CD4-positive, alpha-beta T cell treated with Interleukin-4 for 4 hours (primary cell): ENCODE measurements around the gene CASP10.

ENCODE experiments used
- DNase-seq: peaks from one replicate; pipeline ENCODE4 v3.0.0-alpha.2; 2020

CASP10 gene

GRCh38 chr2:201199847-201200246, 16.9 kb downstream of the CASP10 start:
- DNase-seq, result no peak

GRCh38 chr2:201200345-201200744, 17.4 kb downstream of the CASP10 start:
- no peak for DNase-seq

DNA sequence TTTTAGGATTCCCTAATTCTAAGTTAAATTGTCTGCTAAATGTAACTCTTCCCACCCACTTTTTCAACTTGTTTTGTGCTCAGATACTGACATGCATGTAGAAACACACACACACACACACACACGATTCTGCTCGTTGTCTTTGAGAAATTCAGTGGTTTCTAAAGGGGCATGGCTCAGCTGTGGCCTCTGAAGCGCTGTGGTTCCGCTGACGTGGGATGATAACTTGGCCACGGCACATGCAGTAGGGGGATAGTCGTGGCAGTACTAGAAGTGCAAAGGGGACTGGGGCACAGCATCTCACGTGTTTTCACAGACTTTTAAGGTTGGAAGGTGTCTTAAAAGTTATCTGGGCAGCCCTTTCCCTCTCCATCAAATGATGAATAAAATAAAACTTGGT, 18.4 kb downstream of the CASP10 start:
- DNase-seq, result no peak

GRCh38 chr2:201203916-201204654, 21.1 kb downstream of the CASP10 start:
- DNase-seq, result no peak

DNA sequence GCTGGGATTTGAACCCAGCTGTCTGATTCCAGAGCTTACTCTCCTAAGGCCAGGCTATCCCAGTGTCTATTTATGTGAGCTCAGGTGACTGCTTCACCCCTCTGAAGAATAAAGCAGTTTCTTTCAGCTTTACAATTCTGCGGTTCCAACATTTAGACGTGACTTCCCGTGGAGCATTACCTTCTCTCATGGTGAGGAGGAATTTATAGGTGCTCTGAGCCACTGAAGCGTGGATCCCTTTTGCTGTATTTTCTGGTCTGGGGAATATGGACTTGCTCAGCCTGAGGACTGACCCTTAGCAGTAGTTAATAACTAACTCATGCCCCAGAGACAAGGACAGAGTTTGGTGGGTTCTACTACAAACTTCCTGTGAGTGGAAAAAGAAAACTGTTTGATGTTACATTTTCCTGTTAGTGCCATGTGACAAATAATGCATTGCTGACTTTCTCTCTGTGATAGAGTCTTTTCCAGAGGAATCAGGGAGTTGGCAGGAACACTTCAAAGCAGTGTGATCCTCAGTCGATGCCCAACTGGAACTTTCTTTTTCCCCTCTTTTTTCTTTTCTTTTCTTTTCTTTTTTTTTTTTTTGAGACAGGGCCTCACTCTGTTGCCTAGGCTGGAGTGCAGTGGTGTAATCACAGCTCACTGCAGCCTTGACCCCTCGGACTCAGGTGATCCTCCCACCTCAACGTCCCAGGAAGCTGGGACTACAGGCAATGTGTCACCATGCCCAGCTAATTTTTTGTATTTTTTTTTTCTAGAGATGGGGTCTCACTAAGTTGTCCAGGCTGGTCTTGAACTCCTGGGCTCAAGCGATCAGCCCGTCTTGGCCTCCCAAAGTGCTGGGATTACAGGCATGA, 21.9 kb downstream of the CASP10 start:
- no peak for DNase-seq

DNA sequence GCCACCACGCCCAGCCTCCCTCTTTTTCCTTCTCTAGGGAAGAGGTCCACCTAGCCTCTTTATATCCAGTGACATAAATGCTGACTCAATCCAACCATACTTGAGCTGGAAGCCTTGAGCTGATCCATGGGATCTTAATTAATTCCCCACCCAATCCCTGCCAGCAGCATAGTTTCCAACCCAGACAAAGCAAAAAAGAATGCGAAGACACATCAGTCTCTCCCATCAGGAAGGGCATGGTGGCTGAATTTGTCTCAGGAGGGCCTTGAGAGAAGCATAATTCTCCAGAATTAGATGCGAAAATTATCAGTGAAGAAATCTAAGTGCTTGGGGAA, 22.5 kb downstream of the CASP10 start:
- no peak for DNase-seq

DNA sequence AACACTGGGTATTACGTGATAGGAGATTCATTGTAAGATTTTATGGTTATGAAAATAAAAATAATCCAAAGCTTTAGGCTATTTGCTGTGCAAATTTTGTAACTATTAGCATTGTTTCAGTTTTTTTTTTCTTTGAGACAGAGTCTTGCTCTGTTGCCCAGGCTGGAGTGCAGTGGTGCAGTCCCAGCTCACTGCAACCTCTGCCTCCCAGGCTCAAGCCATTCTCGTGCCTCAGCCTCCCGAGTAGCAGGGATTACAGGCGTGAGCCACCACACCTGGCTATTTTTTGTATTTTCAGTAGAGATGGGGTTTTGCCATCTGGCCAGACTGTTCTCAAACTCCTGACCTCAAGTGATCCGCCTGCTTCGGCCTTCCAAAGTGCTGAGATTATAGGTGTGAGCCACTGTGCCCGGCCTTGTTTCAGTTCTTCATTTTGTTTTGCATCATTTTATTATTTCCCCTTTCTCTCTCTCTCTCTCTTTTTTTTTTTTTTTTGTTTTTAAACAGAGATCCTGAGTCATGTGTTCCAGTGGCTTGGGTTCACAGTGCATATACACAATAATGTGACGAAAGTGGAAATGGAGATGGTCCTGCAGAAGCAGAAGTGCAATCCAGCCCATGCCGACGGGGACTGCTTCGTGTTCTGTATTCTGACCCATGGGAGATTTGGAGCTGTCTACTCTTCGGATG, 25.8 kb downstream of the CASP10 start:
- no peak for DNase-seq

GRCh38 chr2:201215963-201216362, 33.0 kb downstream of the CASP10 start:
- no peak for DNase-seq

DNA sequence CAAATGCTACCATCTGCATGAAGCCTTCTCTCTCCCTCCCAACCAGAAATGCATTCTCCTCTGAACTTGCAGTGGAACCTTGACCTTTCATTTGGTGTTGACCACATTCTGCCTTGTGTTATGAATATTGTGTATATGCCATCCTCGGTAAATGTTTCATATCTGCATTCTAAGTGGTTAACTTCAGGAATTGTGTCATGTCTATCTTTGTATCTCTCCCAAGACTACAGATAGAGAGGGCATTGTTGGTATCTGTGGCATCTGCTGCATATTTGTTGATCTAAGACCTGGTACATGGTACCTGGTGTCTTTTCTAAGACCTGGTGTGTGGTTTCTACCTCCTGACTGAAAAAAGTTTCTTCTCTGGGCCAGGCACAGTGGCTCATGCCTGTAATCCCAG, 34.0 kb downstream of the CASP10 start:
- DNase-seq, result no peak

- no peak for DNase-seq
Measured at GRCh38 chr2:201218780-201219179, 35.8 kb downstream of the CASP10 start.

DNA sequence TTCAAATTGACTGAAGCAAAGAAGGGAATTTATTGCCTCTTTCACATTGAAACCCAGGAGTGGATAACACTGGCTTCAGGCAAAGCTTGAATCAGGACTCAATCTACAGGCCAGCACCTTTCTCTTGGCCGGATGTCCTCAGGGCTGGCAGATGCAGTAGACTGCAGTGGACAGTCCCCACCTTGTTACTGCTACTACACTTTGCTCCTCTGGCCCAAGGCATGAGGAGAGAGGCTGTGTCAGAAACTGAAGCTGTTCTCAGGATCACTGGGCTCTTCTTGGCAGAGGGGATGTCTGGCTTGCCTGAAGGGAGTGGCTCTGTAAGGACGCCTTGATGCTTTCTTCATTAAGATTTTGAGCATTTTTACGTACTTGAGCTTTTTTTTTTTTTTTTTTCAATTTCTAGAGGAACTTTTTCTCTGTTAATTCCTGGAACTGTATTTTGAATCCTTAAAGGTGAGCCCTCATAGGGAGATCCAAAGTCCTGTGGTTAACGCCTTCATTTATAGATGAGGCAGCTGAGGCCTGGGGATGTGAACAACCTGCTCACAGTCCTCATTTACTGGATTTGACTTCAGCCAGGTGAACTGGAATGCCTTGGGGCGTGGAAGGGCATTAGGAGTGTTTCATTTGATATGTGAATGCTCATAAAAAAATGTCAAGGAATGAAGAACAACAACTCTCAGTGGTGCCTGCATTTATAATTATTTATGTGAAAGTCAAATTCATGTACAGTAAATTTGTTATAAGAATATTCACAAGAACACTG, 36.6 kb downstream of the CASP10 start:
- no peak for DNase-seq

GRCh38 chr2:201220102-201220570, 37.2 kb downstream of the CASP10 start:
- DNase-seq, result no peak

DNA sequence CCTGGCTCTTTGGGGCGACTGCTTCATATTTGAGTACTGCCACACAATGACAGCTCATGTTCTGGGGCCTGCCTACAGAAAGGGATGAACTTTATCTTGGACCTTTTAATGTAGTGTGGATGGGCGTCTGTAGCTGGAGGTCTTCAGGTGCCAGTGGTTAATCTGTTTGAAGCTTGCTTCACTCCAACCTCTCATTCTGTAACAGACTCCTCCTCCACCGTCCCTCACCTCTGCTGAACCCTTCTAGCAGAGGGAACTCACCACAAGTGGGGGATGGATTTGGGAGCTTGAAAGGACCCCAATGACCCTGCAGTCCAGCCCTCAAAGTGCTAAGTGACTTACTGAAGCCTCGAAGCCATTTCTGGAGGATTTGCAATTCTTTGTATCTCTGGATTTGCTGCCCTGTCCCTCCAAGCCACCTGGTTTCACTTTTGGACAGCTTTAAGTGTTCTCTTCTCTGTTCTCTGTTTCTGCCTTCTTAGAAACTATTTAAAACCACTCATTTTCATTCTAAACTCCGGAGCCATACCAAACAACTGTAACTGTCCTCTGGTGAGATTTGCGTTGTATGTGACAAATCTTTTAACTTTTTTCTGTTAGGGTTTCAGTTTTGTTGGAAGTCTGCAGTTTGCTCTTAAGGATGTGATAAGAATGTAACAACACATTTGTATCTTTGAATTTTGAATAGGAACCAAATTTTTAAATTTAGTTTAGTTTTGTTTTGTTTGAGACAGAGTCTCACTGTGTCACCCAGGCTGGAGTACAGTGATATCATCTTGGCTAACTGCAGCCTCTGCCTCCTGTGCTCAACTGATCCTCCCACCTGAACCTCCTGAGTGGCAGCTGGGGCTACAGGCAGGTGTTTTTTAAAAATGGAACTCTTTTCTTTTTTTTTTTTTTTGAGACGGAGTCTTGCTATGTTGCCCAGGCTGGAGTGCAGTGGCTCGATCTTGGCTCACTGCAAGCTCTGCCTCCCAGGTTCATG, 40.4 kb downstream of the CASP10 start:
- DNase-seq, result no peak

DNA sequence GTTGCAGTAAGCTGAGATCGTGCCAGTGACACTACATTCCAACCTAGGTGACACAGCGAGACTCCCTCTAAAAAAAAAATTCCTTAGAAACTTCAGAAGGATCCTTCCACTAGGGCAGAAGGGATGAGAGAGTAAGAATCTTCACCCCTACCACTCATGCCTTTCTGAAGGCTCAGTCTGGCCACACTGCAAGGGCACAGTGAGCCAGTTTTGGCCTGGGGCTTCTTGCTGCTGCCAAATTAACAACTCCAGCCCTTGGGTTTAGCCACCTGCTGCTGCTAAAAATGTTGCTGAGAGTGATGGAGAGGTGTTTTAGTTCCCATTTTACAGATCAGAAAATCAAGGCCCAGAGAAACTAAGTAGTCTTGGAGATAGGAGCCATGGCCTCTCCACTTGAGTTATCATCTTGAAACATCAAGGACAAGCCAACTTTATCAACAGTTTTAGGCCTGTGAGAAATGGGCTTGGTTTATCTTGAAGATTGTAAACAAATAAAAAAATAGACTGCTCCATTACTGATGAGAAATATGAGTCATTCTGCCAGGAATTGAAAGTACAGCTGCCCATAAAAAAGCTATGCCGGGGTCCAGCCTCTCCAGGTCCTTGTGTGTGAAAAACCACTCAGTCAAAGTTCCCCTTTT, 45.5 kb downstream of the CASP10 start:
- DNase-seq, result no peak

DNA sequence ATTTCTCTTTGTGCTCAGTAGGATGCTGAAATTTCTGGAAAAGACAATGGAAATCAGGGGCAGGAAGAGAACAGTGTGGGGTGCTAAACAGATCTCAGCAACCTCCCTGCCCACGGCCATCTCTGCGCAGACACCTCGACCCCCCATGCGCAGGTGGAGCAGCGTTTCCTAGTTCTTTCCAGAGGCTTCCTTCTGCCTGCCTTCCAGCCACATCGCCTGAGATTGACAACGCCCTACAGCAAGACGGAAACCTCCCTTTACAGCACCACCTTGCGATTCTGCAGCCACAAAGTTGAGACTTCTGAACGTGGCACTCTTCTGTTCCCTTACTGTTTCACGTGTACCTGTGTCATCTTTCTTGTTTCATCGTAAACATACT, 46.0 kb downstream of the CASP10 start:
- DNase-seq, result no peak

DNA sequence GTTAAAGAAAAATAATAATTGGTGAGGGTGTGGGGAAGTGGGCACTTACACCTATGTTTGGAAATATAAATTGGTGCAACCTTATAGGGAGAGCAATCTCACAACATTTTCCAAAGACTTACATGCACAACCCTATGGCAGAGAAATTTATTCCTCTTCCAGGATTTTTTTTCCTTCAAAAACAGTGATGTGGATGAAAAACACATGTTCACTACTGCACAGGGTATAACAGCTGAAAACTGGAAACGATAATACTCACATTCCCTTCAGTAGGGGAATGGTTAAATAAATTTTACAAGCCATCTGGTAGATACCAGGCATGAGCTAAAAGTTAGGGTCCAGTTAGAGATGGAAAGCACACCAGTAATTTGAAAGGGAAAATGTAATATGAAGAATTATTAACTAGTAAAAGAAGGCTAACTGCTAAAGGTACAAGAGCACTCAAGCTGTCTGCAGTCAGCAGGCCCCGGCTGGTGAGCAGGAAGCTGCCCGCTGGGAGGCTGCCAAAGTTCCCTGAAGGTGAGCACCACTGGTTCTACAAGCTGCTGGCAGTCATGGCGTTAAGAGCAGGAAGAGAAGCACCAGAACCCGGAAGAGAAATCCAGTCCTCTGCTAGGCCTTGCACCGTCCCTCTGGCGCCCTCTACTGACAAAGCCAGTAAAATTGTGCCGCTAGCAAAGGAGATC, 49.0 kb downstream of the CASP10 start:
- peak; percentile 92 for DNase-seq

GRCh38 chr2:201232467-201232815, 49.5 kb downstream of the CASP10 start:
- no peak for DNase-seq

DNA sequence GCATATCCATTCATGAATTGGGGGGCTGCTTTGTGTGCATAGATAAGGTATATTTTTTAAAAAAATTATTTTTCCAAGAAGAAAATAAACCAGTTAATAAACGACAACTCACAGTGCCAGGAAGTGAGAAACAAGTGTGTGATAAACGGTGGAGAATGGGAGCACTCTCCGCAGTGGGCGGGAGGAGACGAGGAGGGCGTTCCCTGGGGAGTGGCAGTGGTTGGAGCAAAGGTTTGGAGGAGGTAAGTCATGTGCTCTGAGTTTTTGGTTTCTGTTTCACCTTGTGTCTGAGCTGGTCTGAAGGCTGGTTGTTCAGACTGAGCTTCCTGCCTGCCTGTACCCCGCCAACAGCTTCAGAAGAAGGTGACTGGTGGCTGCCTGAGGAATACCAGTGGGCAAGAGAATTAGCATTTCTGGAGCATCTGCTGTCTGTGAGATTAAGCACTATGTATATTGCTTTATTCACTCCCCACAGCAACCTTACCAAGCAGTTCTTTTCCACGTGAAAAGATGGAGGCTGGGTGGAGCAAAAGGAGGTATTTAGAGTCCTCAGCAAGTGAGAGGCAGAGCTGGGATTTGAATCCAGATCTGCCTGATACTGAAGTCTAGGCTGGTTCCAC, 50.4 kb downstream of the CASP10 start:
- peak; percentile 90 for DNase-seq

DNA sequence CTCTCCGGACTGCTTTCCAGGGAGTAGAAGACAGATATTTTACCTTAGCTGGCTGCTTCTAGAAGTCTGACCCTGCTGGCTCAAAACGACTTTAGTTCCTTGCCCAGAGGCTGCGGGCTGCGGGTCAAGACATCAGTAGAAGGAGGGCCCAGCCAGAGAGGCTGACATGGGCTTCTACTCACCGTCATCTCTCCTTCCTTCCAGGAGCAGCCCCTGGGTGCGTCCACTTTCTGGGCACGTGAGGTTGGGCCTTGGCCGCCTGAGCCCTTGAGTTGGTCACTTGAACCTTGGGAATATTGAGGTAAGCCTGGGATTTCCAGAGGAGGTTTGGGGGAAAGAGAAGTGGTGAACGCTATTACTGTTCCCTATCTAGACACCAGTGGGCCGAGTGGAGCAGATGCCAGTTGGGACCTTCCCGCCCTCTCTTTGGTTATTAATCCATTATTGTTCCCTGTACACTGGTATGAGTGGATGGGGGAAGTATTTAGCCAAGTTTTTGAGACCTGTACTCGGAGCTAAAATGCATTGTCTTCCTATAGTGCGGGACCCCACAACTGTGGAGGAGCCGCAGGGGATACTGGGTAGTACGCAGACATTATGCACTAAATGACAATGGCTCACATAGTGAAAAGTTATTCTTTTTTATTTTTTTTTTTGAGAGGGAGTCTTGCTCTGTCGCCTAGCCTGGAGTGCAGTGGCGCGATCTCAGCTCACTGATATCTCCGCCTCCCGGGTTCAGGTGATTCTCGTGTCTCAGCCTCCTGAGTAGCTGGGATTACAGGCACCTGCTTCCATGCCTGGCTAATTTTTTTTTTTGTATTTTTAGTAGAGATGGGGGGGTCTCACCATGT, 51.1 kb downstream of the CASP10 start:
- no peak for DNase-seq
